HCT116 (cell line): Measurements from ENCODE around the gene ADAT3. TPM values are rescaled to one million over a fixed set of nuclear protein-coding genes. Genes with fewer than 3 reads are reported as not detected.

Source experiments
- ATAC-seq: fragments of 200-7000 bp; cut with Tn5 transposase; 2 replicates; pipeline ENCODE4 v1.9.1; 2020; ENCODE audit warnings: mild to moderate bottlenecking, moderate library complexity
- BruUV-seq: library from RNA; stranded (reverse); fragments of 400-500 nt; replicated peaks from 2 replicates; lab custom pipeline; 2021; lab: Mats Ljungman, UMichigan
- CTCF ChIA-PET: fragments of 300-600 bp; sonication (Branson Sonifier 250); formaldehyde crosslinking; loops from one replicate; lab custom pipeline; 2021; ENCODE audit warnings: antibody characterized with exemption; lab: Charles Lee
- POLR2A ChIA-PET: fragments of 300-600, 350-600 bp; sonication (Branson Sonifier 250); formaldehyde crosslinking; loops from one replicate; lab custom pipeline; 2021; ENCODE audit warnings: antibody characterized with exemption; lab: Charles Lee
- RAD21 ChIA-PET, 2 experiments: fragments of 300-600 bp; sonication (Branson Sonifier 250); formaldehyde crosslinking; loops; one replicate each; lab custom pipeline; 2023; ENCODE audit warnings: low total read pairs in 2 of 2; ENCODE audit not compliant: uncharacterized antibody in 2 of 2, unreplicated experiment in 2 of 2, low non-redundant PET in 1 of 2; lab: Charles Lee
- DNase-seq: peaks from one replicate; pipeline ENCODE4 v3.0.0-alpha.2; 2010; ENCODE audit warnings: low read depth, low spot score
- H2AFZ ChIP-seq: fragments of 200-600 bp; shearing (Covaris generic), sonication (generic); 2 replicates; pipeline ENCODE4 v1.6.1; 2017; ENCODE audit warnings: low read depth, mixed run types, mixed read lengths, antibody characterized with exemption, low read length; ENCODE audit not compliant: poor library complexity, severe bottlenecking
- H3K27ac ChIP-seq: 2 replicates; pipeline ENCODE4 v1.5.1; 2012; ENCODE audit warnings: low read depth, low read length
- H3K27me3 ChIP-seq: fragments of 200-600 bp; sonication (generic); 2 replicates; pipeline ENCODE4 v1.6.1; 2016; ENCODE audit warnings: mixed run types, low read length, mixed read lengths; ENCODE audit not compliant: insufficient read depth
- H3K36me3 ChIP-seq, 2 experiments: fragments of 200-500 bp in 1 of 2; fragments of 200-600 bp in 1 of 2; sonication (Bioruptor generic) in 1 of 2; sonication (generic) in 1 of 2; 2 replicates each; pipeline versions ENCODE4 v1.5.1 to v1.6.1; 2014 to 2016; ENCODE audit warnings: low read length in 2 of 2, inconsistent platforms in 1 of 2, mixed read lengths in 1 of 2, mixed run types in 1 of 2; ENCODE audit not compliant: insufficient read depth in 2 of 2, control insufficient read depth in 1 of 2
- H3K4me1 ChIP-seq, 2 experiments: fragments of 200-600 bp in 1 of 2; sonication (generic) in 1 of 2; 2 replicates each; pipeline versions ENCODE4 v1.5.1 to v1.6.1; 2012 to 2017; ENCODE audit warnings: low read length in 2 of 2, inconsistent platforms in 1 of 2, mild to moderate bottlenecking in 1 of 2, mixed read lengths in 1 of 2, mixed run types in 1 of 2, moderate library complexity in 1 of 2; ENCODE audit not compliant: insufficient read depth in 2 of 2, control insufficient read depth in 1 of 2
- H3K4me2 ChIP-seq: fragments of 200-600 bp; sonication (generic); 2 replicates; pipeline ENCODE4 v1.6.1; 2017; ENCODE audit warnings: mixed run types, low read length, mixed read lengths
- H3K4me3 ChIP-seq, 2 experiments: fragments of 200-600 bp in 1 of 2; sonication (generic) in 1 of 2; replicated peaks in 1 of 2; 2 replicates each; pipeline ENCODE4 v1.5.1; 2011 to 2016; ENCODE audit warnings: low read length in 2 of 2, control low read depth in 1 of 2, low read depth in 1 of 2, mild to moderate bottlenecking in 1 of 2, mixed read lengths in 1 of 2, mixed run types in 1 of 2
- H3K79me2 ChIP-seq: fragments of 200-600 bp; sonication (generic); 2 replicates; pipeline ENCODE4 v1.6.1; 2017; ENCODE audit warnings: mild to moderate bottlenecking, mixed run types, low read length, moderate library complexity, mixed read lengths; ENCODE audit not compliant: insufficient read depth
- H3K9ac ChIP-seq: fragments of 200-600 bp; sonication (generic); 2 replicates; pipeline ENCODE4 v1.6.1; 2016; ENCODE audit warnings: low read length, mixed read lengths
- H3K9me2 ChIP-seq: fragments of 200-600 bp; sonication (generic), shearing (Covaris generic); 2 replicates; pipeline ENCODE4 v1.6.1; 2017; ENCODE audit warnings: mixed run types, mild to moderate bottlenecking, moderate library complexity; ENCODE audit not compliant: insufficient read depth
- H3K9me3 ChIP-seq, 2 experiments: fragments of 200-500 bp in 1 of 2; fragments of 200-600 bp in 1 of 2; sonication (Bioruptor generic) in 1 of 2; sonication (generic) in 1 of 2; 2 replicates each; pipeline ENCODE4 v1.6.1; 2014 to 2017; ENCODE audit warnings: low read length in 2 of 2, mixed read lengths in 2 of 2, inconsistent platforms in 1 of 2, low read depth in 1 of 2, mild to moderate bottlenecking in 1 of 2, mixed run types in 1 of 2, moderate library complexity in 1 of 2; ENCODE audit not compliant: control insufficient read depth in 1 of 2, insufficient read depth in 1 of 2
- H4K20me1 ChIP-seq: fragments of 200-600 bp; sonication (generic), shearing (Covaris generic); 2 replicates; pipeline ENCODE4 v1.6.1; 2017; ENCODE audit warnings: mixed run types, mild to moderate bottlenecking, moderate library complexity; ENCODE audit not compliant: insufficient read depth
- CEBPB ChIP-seq: IDR thresholded peaks from 2 replicates; pipeline ENCODE4 v1.6.1; 2012; ENCODE audit warnings: low read depth
- CTCF ChIP-seq, 3 experiments: fragments of 200-600 bp in 1 of 3; sonication (generic) in 1 of 3; IDR thresholded peaks in 2 of 3; conservative IDR thresholded peaks in 1 of 3; 2 replicates each; pipeline ENCODE4 v1.5.1; 2012 to 2017; ENCODE audit warnings: low read depth in 2 of 3, low read length in 2 of 3, antibody characterized with exemption in 1 of 3, borderline replicate concordance in 1 of 3, control low read depth in 1 of 3, mild to moderate bottlenecking in 1 of 3, mixed read lengths in 1 of 3, mixed run types in 1 of 3, moderate library complexity in 1 of 3; ENCODE audit not compliant: insufficient read depth in 1 of 3
- EGR1 ChIP-seq: IDR thresholded peaks from 2 replicates; pipeline ENCODE4 v1.6.1; 2012; ENCODE audit warnings: low read depth
- EZH2 ChIP-seq: fragments of 200-600 bp; sonication (generic); IDR thresholded peaks from 2 replicates; pipeline ENCODE4 v1.6.1; 2017; ENCODE audit warnings: antibody characterized with exemption, mixed run types
- EZH2phosphoT487 ChIP-seq: fragments of 200-600 bp; IDR thresholded peaks from 2 replicates; pipeline ENCODE4 v1.6.1; 2018; ENCODE audit warnings: antibody characterized with exemption, borderline replicate concordance
- JUND ChIP-seq: IDR thresholded peaks from 2 replicates; pipeline ENCODE4 v1.6.1; 2012
- POLR2AphosphoS5 ChIP-seq: IDR thresholded peaks from 2 replicates; pipeline ENCODE4 v1.6.1; 2011; ENCODE audit warnings: mild to moderate bottlenecking, low read depth, low read length, moderate library complexity
- SIN3A ChIP-seq: IDR thresholded peaks from 2 replicates; pipeline ENCODE4 v1.6.1; 2012; ENCODE audit warnings: low read depth
- SP1 ChIP-seq: IDR thresholded peaks from 2 replicates; pipeline ENCODE4 v1.6.1; 2012; ENCODE audit warnings: low read depth
- TCF7L2 ChIP-seq: IDR thresholded peaks from 2 replicates; pipeline ENCODE4 v1.7.0; 2011; ENCODE audit warnings: borderline replicate concordance, inconsistent platforms; ENCODE audit not compliant: insufficient read depth, insufficient read length; ENCODE audit errors: extremely low read depth
- ZBTB33 ChIP-seq: IDR thresholded peaks from 2 replicates; pipeline ENCODE4 v1.6.1; 2011; ENCODE audit warnings: mild to moderate bottlenecking, low read length, moderate library complexity; ENCODE audit not compliant: insufficient replicate concordance; ENCODE audit errors: extremely low read depth
- intact Hi-C: fragments of 100-400 bp; cut with micrococcal nuclease; formaldehyde crosslinking; loops from 2 replicates; pipeline ENCODE4 v1.10.0; 2022
- total RNA-seq: library from RNA; stranded (reverse); gene quantifications from one replicate; pipeline ENCODE4 v1.2.1, GENCODE V29; 2021; ENCODE audit not compliant: unreplicated experiment

ADAT3 gene
- total RNA-seq, 1 experiment from 2014 or later: 15.9 TPM

DNA sequence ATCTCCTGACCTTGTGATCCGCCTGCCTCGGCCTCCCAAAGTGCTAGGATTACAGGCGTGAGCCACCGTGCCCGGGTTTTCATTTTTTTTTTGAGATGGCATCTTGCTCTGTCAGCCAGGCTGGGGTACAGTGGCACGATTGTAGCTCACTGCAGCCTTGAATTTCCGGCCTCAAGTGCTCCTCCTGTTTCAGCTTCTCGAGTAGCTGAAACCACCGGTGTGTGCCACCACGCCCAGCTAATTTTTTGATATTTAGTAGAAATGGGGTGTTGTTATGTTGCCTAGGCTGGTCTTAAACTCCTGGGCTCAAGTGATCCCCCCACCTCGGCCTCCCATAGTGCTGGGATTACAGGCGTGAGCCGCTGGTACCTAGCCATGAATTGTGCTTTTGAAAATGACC, 5.9 kb downstream of the ADAT3 start:
- Histone ChIP-seq H3K9ac (no peak overlapping the region), H3K36me3 (peaks cover 8 to 11% of the 10 kb centered on the region in 2 experiments; a peak in 3 of 4 replicates), H3K27me3 (no peaks in the 10 kb centered on the region), H4K20me1 (no peaks in the 10 kb centered on the region), H2AFZ (no peak overlapping the region), H3K9me3 (no peaks in the 10 kb centered on the region), H3K79me2 (peaks cover 92% of the 10 kb centered on the region), H3K9me2 (no peaks in the 10 kb centered on the region), H3K4me2 (no peak overlapping the region), H3K4me1 (peaks cover 1 to 12% of the 10 kb centered on the region in 2 experiments; a peak in 3 of 4 replicates), H3K4me3 (no peak overlapping the region), H3K27ac (no peak overlapping the region)
- no TSS peak for BruUV-seq
- ChIA-PET POLR2A (no interaction called here), RAD21 (interaction anchor here in 1 of 2 experiments (0.7 kb wide), 1 partner anchor 9 kb away, joined by 3 read pairs; no protein-coding TSS in a partner anchor), CTCF (no interaction called here)
- no peak for TF ChIP-seq SP1
- no peak for TF ChIP-seq EGR1
- TF ChIP-seq JUND: no peak
- no peak for TF ChIP-seq SIN3A
- TF ChIP-seq CEBPB: no peak
- TF ChIP-seq EZH2: no peak
- TF ChIP-seq POLR2AphosphoS5: no peak
- no peak for TF ChIP-seq EZH2phosphoT487
- no peak for TF ChIP-seq CTCF (IDR thresholded peaks at IDR 0.05 in 2 of 3, conservative IDR thresholded peaks at IDR 0.05 in 1 of 3; ENCODE audit: borderline replicate concordance in 1 of 3, insufficient read depth in 1 of 3, low read depth in 2 of 3, low read length in 2 of 3)
- no peak for TF ChIP-seq TCF7L2
- TF ChIP-seq ZBTB33: no peak
- ATAC-seq (no peak), DNase-seq (no peak)
- intact Hi-C loops: no loop called here
